ENCODE measurements around the gene ATP1B2.
"Not testable (repeated sequence)": the region's sequence is repeated elsewhere in the genome, so short reads cannot be mapped to it uniquely, and the experiment has no call there.

ATP1B2 gene

DNA sequence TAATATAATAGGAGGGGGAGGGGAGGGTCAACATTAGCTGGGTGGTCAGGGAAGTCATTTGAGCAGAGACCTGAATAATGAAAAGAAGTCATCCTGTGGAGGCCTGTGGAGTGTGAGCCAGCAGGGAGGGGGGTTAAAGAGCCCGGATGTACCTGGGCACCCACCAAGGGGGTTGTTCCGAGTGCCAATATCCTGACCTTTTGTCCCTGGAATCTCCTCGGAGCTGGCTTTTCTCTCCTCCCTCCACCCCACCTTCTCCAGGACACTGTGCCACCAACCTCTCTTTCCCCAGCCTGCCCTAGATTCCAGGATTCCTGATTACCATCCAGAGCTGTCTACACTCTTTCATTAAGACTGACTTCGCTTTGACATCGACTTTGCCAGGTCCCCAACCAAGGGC, 14.6 kb upstream of the ATP1B2 start:
- no peak for DNase-seq

DNA sequence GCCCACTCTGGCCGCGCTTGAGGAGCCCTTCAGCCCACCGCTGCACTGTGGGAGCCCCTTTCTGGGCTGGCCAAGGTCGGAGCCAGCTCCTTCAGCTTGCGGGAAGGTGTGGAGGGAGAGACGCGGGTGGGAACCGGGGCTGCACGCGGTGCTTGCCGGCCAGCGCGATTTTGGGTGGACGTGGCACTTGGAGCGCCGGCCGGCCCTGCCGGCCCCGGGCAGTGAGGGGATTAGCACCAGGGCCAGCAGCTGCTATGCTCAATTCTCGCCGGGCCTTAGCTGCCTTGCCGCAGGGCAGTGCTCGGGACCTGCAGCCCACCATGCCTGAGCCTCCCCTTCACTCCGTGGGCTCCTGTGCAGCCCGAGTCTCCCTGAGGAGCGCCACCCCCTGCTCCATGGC, 9.9 kb upstream of the ATP1B2 start:
- no peak for DNase-seq

DNA sequence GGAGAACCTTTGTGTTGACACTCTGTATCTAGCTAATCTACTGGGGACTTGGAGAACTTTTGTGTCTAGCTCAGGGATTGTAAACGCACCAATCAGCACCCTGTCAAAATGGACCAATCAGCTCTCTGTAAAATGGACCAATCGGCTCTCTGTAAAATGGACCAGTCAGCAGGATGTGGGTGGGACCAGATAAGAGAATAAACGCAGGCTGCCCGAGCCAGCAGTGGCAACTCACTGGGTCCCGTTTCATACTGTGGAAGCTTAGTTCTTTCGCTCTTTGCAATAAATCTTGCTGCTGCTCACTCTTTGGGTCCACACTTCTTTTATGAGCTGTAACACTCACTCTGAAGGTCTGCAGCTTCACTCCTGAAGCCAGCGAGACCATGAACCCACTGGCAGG, 9.1 kb upstream of the ATP1B2 start:
- not testable (repeated sequence) for DNase-seq

DNA sequence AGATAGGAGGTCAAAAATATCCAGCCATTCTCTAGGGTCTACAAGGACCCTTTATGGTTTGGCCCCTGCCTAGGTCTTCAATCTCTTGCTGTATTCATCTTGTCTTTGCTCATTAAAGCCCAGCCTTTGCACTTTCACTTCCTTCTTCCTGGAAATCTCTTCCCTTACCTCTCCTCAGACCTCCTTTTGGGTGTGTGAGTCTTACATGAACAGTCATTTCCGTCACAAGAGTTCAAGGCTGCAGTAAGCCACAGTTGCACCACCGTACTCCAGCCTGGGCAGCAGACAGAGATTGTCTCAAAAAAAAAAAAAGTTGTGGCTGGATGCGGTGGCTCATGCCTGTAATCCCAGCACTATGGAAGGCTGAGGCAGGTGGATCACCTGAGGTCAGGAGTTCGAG, 6.0 kb upstream of the ATP1B2 start:
- no peak for DNase-seq

DNA sequence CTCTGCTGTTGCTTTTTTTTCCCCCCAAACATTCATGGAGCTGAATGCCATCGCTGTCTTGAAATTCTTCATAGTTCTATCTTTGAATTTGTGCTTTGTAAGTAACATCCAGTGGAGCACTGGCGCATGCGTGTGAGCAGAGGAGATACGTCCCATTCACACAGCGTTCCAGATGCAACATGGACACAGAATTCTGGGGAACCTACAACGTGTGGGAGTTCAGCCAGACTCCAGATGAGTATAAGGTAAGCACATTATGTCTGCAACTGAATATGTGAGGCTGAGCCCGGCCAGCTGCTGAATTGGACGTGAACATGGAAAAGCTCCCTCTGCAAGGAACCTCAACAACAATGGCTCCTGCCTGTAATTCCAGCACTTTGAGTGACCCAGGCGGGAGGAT, 4.3 kb upstream of the ATP1B2 start:
- no peak for DNase-seq

DNA sequence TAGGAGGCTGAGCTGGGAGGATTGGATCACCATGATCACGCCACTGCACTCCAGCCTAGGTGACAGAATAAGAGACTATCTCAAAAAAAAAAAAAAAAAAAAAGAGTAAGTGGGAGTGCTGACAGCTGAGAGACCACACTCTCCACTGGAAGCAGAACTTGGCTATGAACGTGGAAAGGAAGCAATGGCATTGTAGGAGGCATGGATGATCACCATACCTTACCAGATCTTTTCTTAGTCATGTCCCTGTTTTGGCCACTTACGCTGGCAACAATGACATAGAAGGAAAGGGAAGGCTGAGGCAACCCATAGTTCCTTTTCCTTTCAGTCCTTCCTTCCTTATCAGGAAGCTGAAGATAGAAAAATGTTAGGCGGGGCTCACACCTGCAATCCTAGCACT, 3.7 kb upstream of the ATP1B2 start:
- DNase-seq, result no peak

DNA sequence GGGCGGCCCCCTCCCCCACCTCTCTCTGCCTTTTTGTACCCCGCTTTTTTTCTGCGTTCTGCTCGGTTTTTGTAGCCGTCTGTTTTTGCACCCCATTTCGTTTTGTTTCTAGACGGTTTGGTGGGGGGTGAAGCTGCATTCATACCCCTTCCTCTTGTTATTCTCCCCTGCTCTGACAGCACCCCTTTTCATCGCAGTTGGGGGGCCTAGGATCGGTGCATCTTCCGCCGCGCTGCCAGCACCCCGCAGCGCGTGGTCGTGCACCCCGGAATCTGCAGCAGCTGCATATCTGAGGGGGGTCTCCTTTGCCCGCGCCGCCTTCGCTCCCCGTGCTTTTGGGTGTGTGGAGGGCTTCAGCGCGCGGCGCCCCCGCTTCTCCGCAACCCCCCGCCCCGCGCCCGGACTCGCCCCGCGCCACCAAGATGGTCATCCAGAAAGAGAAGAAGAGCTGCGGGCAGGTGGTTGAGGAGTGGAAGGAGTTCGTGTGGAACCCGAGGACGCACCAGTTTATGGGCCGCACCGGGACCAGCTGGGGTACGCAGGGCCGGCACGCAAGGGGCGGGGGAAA, 455 bp downstream of the ATP1B2 start:
- no peak for DNase-seq

DNA sequence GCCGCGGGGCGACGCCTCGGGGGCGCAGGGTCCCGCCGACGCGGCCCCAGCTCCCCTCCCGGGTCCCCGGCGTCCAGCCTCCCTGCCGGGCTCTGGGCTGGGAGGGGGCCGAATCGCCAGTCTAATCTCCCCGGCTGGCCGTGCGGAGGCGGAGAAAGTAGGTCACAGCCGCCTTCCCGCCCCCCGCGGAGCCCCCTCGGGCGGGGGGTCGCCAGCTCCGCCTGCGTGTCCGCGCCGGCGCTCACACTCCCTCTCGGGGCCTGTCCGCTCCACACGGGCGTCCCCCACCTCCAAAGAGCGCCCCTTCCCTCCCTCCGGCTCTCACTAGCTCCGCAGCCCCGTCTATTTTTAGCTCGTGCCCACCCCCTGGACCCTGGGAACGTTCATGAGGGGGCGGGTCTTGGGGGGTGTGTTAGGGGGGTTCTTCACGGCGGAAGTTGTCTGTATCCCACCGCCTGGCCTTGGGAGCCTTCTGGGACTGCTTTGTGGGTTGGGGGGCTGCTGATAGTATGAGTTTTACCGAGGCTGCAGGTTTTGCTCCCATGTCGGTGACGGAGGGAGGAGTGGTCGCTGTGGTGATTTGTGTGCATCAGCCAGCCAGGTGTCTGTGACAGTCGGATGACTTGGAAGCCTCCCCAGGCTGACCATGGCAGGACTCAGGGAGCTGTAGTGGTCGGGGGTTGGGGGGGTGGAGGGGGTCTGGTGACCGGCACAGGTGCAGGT, 1.1 kb downstream of the ATP1B2 start:
- no peak for DNase-seq

DNA sequence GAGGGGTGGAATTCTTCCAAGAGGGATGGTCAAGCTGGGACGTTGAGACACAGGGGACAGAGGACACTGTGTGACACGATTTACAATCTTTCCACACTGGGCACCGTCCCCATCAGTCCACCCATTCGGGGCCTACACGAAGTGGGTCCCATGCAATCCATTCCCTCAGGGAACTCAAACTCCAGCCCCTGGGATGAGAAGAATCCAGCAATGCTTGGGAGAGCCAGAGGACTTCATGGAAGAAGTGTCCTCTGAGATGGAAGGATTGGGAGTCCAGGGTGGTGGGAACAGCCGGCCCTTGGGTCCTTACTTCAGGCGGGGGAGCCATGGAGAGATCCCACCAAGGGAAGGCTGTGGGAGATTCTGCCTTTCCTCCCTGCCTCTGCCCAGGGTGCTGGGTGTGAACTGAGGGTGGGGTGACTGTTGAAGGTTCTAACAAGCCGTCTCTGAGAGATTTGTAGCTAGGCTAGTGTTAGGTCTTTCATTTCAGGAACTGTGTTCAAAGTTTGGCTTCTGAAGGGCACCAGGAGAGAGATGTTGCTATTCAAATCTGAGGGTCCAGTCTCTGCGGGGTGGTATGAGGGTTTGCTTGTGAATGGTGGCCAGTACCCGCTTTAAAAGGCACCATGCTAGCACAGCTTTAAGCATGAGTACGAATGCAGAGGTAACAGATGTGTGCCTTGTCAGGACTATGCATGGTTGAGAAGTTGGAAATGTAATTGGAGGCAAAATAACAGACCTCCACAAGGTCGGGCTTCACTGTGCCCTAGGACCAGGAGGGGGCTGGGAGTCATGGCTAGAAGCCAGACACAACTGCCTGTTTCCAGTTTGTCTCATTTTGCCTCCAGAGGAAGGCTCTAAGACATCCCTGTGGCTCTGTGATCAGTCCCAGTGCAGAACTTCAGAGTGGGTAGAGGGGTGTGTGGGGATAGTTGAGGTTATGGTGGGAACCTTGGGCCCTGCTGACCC, 1.9 kb downstream of the ATP1B2 start:
- no peak for DNase-seq

DNA sequence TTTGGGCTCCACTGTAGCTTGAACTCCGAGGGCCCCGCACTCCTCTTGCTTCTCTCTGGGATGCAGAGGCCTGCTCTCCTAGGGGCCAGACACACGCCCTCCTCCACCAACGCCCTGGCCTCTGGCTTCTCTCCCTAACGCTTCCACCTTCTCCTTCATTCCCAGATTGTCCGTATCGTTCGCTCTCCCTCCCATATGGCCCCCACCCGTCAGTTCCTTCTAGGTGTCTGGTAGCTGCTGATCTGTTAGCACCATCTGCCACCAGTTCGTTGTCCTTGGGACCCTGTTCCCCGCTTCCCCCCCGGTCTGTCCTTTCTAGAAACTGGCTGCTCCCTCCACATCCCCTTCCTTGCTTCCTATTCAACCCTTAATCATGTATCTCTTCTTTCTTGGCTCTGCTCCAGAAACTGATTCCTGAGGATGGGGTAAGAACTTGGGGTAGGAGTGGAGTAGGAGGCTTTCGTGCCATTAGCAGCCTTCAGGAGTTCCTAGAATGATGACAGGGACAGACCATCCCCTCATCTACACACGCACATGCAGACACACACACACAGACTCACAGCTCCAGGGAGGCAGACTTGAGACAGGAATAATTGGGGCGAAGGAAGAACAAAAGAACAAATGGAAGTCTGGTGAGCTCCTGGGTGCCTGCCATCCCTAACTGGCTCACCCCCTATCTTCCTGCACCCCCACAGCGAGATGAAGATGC, 4.3 kb downstream of the ATP1B2 start:
- no peak for DNase-seq

DNA sequence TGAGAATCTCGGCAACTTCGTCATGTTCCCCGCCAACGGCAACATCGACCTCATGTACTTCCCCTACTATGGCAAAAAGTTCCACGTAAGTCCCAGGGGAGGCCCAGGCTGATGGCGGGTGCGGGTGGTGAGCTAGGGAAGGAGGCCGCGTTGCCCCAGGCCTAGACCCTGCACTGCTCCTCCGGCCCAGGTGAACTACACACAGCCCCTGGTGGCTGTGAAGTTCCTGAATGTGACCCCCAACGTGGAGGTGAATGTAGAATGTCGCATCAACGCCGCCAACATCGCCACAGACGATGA, 4.8 kb downstream of the ATP1B2 start:
- DNase-seq, result no peak

DNA sequence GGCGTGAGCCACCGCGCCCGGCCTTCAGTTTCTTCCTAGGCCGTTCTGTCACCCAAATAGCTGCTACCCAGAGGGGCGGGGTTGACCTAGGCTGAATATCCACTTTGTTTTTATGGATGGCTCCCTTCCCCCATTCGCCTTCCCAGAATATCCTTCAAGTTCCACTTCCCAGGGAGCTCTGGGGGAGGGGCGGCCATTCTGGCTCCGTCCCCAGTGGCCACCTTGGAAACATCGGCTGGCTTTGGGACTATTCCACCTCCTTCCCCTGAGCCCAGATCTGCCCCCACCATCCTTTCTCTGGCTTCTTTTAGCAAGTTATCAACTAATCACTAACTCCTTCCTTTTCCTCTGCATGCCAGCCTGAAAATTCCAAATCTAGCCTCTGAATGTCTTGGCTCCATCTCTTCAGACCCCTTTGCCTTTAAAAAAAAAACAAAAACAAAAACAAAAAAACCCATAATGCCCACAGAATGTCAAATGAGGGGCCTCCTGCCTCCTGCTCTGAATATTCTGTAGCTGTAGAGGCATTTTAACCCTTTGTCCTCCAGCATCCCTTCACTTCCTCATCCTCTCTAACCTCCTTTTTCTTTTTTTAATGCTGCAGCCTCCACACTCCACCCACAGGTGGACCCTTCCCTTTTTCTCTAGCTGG, 6.4 kb downstream of the ATP1B2 start:
- no peak for DNase-seq

DNA sequence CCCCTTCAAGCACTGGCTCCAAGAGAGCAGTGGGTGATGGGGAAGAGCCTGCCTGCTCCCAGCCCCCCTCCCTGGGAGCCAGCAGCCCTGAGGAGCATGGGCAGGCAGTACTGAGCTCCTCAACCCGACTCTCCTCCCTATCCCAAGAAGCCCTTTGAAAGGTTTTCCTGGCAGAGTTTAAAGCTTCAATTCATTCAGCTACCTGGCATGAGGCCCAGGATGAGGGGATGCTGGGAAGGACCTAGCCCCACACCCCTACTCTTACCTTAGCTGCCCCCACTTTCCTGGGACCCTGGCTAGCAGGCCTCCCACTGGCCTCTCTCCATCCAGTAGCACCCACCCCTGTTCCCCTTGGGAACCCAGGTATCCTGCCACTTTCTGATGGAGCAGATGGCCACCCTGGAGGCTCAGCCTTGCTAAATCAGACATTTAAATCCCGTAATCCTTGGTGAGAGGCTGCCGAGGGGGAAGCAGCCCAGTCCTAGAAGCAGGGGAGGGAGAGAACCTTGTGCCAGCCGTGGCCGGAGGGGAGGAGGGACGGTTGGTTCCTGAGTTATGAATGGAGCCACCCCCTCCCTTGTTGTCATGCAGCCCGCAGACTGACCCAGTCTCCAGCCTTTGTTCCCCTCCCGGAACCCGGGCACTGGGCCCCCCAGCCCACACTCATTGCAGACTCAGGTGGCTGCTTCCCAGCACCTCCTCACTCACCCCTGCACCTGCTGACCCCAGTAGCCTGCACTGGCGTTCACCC, 17.1 kb downstream of the ATP1B2 start:
- DNase-seq, result no peak

DNA sequence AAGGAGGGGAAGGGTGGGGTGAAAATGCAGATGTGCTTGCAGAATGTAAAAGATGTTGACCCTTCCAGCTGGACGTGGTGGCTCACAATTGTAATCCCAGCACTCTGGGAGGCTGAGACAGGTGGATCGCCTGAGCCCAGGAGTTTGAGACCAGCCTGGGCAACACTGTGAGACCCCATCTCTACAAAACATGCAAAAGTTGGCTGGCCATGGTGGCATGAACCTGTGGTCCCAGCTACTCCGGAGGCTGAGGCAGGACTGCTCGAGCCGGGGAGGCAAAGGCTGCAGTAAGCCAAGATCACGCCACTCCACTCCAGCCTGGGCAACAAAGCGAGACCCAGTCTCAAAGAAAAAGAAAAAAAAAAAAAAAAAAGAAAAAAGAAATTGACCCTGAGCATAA, 17.8 kb downstream of the ATP1B2 start:
- no peak for DNase-seq

DNA sequence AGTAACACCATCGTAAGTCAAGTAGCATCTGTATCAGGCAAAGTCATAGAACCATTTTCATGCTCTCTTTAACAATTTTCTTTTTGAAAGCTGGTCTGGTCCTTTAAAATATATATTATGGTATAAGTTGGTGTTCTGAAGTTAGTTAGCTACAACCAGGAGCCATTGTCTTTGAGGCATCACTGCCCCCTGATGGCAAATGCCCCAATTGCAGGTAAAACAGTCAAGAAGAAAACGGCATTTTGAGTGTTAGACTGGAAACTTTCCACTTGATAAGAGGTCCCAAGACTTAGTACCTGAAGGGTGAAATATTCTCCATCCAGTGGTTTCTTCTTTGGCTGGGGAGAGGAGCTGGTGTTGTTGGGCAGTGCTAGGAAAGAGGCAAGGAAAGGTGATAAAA, 22.5 kb downstream of the ATP1B2 start:
- DNase-seq, result no peak

DNA sequence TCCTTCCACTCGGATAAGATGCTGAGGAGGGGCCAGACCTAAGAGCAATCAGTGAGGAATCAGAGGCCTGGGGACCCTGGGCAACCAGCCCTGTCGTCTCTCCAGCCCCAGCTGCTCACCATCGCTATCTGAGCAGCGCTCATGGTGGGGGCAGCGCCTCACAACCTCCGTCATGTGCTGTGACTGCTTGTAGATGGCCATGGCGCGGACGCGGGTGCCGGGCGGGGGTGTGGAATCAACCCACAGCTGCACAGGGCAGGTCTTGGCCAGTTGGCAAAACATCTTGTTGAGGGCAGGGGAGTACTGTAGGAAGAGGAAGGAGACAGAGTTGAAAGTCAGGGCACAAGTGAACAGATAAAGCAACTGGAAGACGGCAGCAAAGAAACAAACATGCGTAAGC, 24.2 kb downstream of the ATP1B2 start:
- DNase-seq, result no peak

DNA sequence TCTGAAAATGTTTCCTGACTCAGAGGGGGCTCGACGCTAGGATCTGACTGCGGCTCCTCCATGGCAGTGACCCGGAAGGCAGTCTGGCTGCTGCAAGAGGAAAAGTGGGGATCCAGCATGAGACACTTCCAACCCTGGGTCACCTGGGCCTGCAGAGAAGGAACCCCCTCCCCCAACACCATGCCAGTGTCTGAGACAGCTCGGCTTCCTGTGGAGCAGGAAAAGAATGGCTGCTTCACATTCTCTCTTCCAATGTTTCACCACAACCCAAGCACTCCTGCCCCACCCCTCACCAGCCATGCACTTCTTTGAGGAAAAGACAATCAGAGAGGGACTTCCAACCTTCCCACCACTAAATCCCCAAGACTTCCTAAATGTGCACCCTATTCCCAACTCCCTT, 25.8 kb downstream of the ATP1B2 start:
- no peak for DNase-seq

DNA sequence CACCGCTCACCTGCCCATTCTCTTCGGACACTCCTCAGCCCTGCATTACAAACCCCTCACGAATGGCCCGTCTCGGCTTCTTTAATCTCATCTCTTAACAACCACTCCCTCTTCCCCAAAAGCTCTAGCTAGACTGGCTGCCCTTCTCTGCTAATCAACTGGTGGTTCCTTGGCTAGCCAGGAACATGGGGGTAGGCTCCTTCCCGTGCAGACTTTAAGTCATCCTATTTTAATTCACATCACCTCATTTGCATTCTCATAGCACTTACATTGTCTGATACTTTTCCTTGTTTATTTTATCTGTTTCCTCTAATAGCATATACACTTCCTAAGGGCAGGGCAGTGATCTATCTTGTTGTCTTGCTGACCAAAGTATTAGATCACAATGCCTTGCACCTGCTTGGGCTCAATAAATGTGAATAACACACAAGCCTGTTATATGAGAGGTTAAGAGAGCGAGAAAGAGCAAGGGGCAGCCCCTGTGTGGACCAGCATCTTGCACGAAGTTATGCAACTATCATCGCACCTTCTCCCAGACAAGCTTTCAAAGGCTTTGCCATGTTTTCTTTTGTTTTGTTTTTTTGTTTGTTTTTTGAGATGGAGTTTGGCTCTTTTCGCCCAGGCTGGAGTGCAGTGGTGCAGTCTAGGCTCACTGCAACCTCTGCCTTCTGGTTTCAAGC, 26.8 kb downstream of the ATP1B2 start:
- DNase-seq, result no peak

DNA sequence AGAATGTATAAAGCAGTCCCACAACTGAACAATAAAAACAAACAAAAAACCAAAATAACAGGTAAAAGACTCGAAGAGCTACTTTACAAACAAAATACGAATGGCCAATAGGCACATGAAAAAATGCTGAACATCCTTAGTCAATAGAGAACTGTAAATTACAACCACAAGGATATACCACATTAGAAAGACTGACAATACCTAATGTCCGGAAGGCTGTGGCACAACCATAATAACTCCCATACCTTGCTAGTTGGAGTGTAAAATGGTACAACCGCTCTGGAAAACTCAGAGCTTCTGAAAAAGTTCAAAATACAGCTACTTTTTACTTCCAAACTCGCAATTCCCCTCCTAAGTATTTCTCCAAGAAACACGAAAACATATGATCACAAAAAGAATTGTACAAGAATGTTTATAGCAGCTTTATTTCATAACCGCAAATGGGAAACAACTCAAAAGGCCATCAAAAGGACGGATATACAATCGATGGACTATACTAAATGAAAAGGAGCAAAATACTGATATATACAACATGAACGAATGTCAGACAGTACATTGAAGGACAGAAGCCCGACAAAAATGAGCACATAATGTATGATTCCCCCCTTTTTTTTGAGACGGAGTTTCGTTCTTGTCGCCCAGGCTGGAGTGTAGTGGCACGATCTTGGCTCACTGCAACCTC, 34.3 kb downstream of the ATP1B2 start:
- DNase-seq, result no peak

DNA sequence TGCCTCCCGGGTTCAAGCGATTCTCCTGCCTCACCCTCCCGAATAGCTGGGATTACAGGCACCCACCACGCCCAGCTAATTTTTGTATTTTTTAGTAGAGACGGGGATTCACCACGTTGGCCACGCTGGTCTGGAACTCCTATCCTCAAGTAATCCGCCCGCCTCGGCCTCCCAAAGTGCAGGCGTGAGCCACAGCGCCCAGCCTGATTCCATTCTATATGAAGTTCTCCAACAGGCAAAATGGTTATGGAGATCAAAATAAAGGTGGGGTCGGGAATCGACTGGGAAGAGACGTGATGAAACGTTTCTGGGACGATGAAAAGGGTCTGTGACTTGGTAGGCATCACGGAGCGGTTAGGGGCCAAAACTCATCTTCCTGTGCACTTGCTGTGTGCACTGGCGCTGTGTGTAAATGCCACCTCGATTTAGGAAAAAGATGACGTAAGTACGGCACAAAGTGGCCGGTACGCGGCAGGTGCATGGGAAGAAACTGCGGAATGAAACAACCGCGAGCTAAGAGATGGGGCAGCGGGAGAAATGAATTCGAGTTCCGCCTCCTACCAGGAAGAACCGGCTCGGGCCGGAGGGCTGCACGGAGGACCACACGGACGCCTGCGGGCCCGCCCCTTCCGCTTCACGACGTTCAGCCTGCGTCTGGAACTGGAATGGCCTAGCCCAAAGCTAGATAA, 35.0 kb downstream of the ATP1B2 start:
- peak; percentile 56 for DNase-seq

Measured in NCI-H2107 (cell line).